ENCODE measurements around the gene MMP24.

Gene MMP24

GRCh38 chr20:35290186-35290886, 63.8 kb downstream of the MMP24 start:
- H3K36me3 ChIP-seq (ENCODE audit: control insufficient read depth, insufficient read depth, low read length): no peaks in the 10 kb centered on the region
- H3K4me3 ChIP-seq (ENCODE audit: low read depth, low read length): no peak overlapping the region
- no peak overlapping the region for H3K9ac ChIP-seq (ENCODE audit: low read length)
- H3K27ac ChIP-seq (ENCODE audit: low read depth, low read length): no peak overlapping the region
- peaks cover 4% of the 10 kb centered on the region; the same call in 1 of the 2 replicates for H3K27me3 ChIP-seq (ENCODE audit: control insufficient read depth, insufficient read depth, low read length)
- H3K4me1 ChIP-seq (ENCODE audit: control insufficient read depth, insufficient read depth, low read length): no peaks in the 10 kb centered on the region
- H3K9me3 ChIP-seq (ENCODE audit: control insufficient read depth, insufficient read depth, low read depth, low read length): no peaks in the 10 kb centered on the region

GRCh38 chr20:35290887-35291417, 64.5 kb downstream of the MMP24 start:
- Histone ChIP-seq H3K27ac (ENCODE audit: low read depth, low read length) (no peak overlapping the region), H3K4me1 (ENCODE audit: control insufficient read depth, insufficient read depth, low read length) (no peaks in the 10 kb centered on the region), H3K9me3 (ENCODE audit: control insufficient read depth, insufficient read depth, low read depth, low read length) (no peaks in the 10 kb centered on the region), H3K36me3 (ENCODE audit: control insufficient read depth, insufficient read depth, low read length) (no peaks in the 10 kb centered on the region), H3K9ac (ENCODE audit: low read length) (no peak overlapping the region), H3K27me3 (ENCODE audit: control insufficient read depth, insufficient read depth, low read length) (peaks cover 4% of the 10 kb centered on the region; the same call in 1 of the 2 replicates), H3K4me3 (ENCODE audit: low read depth, low read length) (no peak overlapping the region)

GRCh38 chr20:35291654-35292503, 65.4 kb downstream of the MMP24 start, which contains the start of gene FAM83C:
Gene FAM83C, minus strand, starts transcription at chr20:35292425. Its CDS starts 121 bp downstream, at chr20:35292304.
- H3K27ac ChIP-seq (ENCODE audit: low read depth, low read length): no peak within 1 kb of the TSS
- H3K9ac ChIP-seq (ENCODE audit: low read length): no peak within 1 kb of the TSS
- H3K9me3 ChIP-seq (ENCODE audit: control insufficient read depth, insufficient read depth, low read depth, low read length): no peaks in the 10 kb centered on the region
- H3K27me3 ChIP-seq (ENCODE audit: control insufficient read depth, insufficient read depth, low read length): peaks cover 4% of the 10 kb centered on the region; the same call in 1 of the 2 replicates
- no peaks in the 10 kb centered on the region for H3K4me1 ChIP-seq (ENCODE audit: control insufficient read depth, insufficient read depth, low read length)
- no peaks in the 10 kb centered on the region for H3K36me3 ChIP-seq (ENCODE audit: control insufficient read depth, insufficient read depth, low read length)
- no peak within 1 kb of the TSS for H3K4me3 ChIP-seq (ENCODE audit: low read depth, low read length)

GRCh38 chr20:35292504-35293285, 66.2 kb downstream of the MMP24 start:
- peaks cover 4% of the 10 kb centered on the region; the same call in 1 of the 2 replicates for H3K27me3 ChIP-seq (ENCODE audit: control insufficient read depth, insufficient read depth, low read length)

GRCh38 chr20:35293303-35294292, 67.1 kb downstream of the MMP24 start:
- Histone ChIP-seq H3K27me3 (ENCODE audit: control insufficient read depth, insufficient read depth, low read length) (peaks cover 4% of the 10 kb centered on the region; the same call in 1 of the 2 replicates), H3K4me3 (ENCODE audit: low read depth, low read length) (no peak overlapping the region), H3K4me1 (ENCODE audit: control insufficient read depth, insufficient read depth, low read length) (no peaks in the 10 kb centered on the region), H3K27ac (ENCODE audit: low read depth, low read length) (no peak overlapping the region), H3K9me3 (ENCODE audit: control insufficient read depth, insufficient read depth, low read depth, low read length) (no peaks in the 10 kb centered on the region), H3K36me3 (ENCODE audit: control insufficient read depth, insufficient read depth, low read length) (no peaks in the 10 kb centered on the region), H3K9ac (ENCODE audit: low read length) (no peak overlapping the region)

More at GRCh38 chr20:35292504-35293285, 66.2 kb downstream of the MMP24 start:
- H3K9ac ChIP-seq (ENCODE audit: low read length): no peak overlapping the region
- no peak overlapping the region for H3K27ac ChIP-seq (ENCODE audit: low read depth, low read length)
- H3K4me3 ChIP-seq (ENCODE audit: low read depth, low read length): no peak overlapping the region
- no peaks in the 10 kb centered on the region for H3K36me3 ChIP-seq (ENCODE audit: control insufficient read depth, insufficient read depth, low read length)
- H3K4me1 ChIP-seq (ENCODE audit: control insufficient read depth, insufficient read depth, low read length): no peaks in the 10 kb centered on the region
- no peaks in the 10 kb centered on the region for H3K9me3 ChIP-seq (ENCODE audit: control insufficient read depth, insufficient read depth, low read depth, low read length)

- Histone ChIP-seq H3K9ac (ENCODE audit: low read length) (no peak overlapping the region), H3K36me3 (ENCODE audit: control insufficient read depth, insufficient read depth, low read length) (no peaks in the 10 kb centered on the region), H3K27ac (ENCODE audit: low read depth, low read length) (no peak overlapping the region), H3K4me1 (ENCODE audit: control insufficient read depth, insufficient read depth, low read length) (no peaks in the 10 kb centered on the region), H3K4me3 (ENCODE audit: low read depth, low read length) (no peak overlapping the region), H3K27me3 (ENCODE audit: control insufficient read depth, insufficient read depth, low read length) (peaks cover 4% of the 10 kb centered on the region; the same call in 1 of the 2 replicates), H3K9me3 (ENCODE audit: control insufficient read depth, insufficient read depth, low read depth, low read length) (no peaks in the 10 kb centered on the region)
Observed at GRCh38 chr20:35294293-35294685, 67.8 kb downstream of the MMP24 start.

- Histone ChIP-seq H3K36me3 (ENCODE audit: control insufficient read depth, insufficient read depth, low read length) (no peaks in the 10 kb centered on the region), H3K9me3 (ENCODE audit: control insufficient read depth, insufficient read depth, low read depth, low read length) (no peaks in the 10 kb centered on the region), H3K4me1 (ENCODE audit: control insufficient read depth, insufficient read depth, low read length) (no peaks in the 10 kb centered on the region), H3K4me3 (ENCODE audit: low read depth, low read length) (no peak overlapping the region), H3K27me3 (ENCODE audit: control insufficient read depth, insufficient read depth, low read length) (no peaks in the 10 kb centered on the region; the same call in 1 of the 2 replicates), H3K27ac (ENCODE audit: low read depth, low read length) (no peak overlapping the region), H3K9ac (ENCODE audit: low read length) (no peak overlapping the region)
Observed at GRCh38 chr20:35295058-35295457, 68.6 kb downstream of the MMP24 start.

- H3K9me3 ChIP-seq (ENCODE audit: control insufficient read depth, insufficient read depth, low read depth, low read length): no peaks in the 10 kb centered on the region
- H3K4me1 ChIP-seq (ENCODE audit: control insufficient read depth, insufficient read depth, low read length): no peaks in the 10 kb centered on the region
- H3K27me3 ChIP-seq (ENCODE audit: control insufficient read depth, insufficient read depth, low read length): no peaks in the 10 kb centered on the region; the same call in 1 of the 2 replicates
- H3K36me3 ChIP-seq (ENCODE audit: control insufficient read depth, insufficient read depth, low read length): no peaks in the 10 kb centered on the region
- H3K4me3 ChIP-seq (ENCODE audit: low read depth, low read length): no peak overlapping the region
- no peak overlapping the region for H3K27ac ChIP-seq (ENCODE audit: low read depth, low read length)
- H3K9ac ChIP-seq (ENCODE audit: low read length): no peak overlapping the region
Observed at GRCh38 chr20:35295674-35296073, 69.2 kb downstream of the MMP24 start.

GRCh38 chr20:35296101-35296554, 69.6 kb downstream of the MMP24 start:
- no peaks in the 10 kb centered on the region; the same call in 1 of the 2 replicates for H3K27me3 ChIP-seq (ENCODE audit: control insufficient read depth, insufficient read depth, low read length)
- no peaks in the 10 kb centered on the region for H3K36me3 ChIP-seq (ENCODE audit: control insufficient read depth, insufficient read depth, low read length)
- H3K9ac ChIP-seq (ENCODE audit: low read length): no peak overlapping the region
- H3K4me1 ChIP-seq (ENCODE audit: control insufficient read depth, insufficient read depth, low read length): no peaks in the 10 kb centered on the region
- H3K4me3 ChIP-seq (ENCODE audit: low read depth, low read length): no peak overlapping the region
- no peak overlapping the region for H3K27ac ChIP-seq (ENCODE audit: low read depth, low read length)
- no peaks in the 10 kb centered on the region for H3K9me3 ChIP-seq (ENCODE audit: control insufficient read depth, insufficient read depth, low read depth, low read length)
